BLaER1 (cell line): Measurements from ENCODE around the gene RAB18.

Experiments
- H3K27ac ChIP-seq: shearing (Covaris generic); formaldehyde crosslinking; 2 replicates; pipeline ENCODE4 v1.8.1; 2022
- H3K27me3 ChIP-seq: shearing (Covaris generic); formaldehyde crosslinking; 2 replicates; pipeline ENCODE4 v1.8.1; 2022
- H3K36me3 ChIP-seq: shearing (Covaris generic); formaldehyde crosslinking; 2 replicates; pipeline ENCODE4 v1.8.1; 2022
- H3K4me1 ChIP-seq: shearing (Covaris generic); formaldehyde crosslinking; 2 replicates; pipeline ENCODE4 v1.8.1; 2022
- H3K4me2 ChIP-seq: shearing (Covaris generic); formaldehyde crosslinking; 2 replicates; pipeline ENCODE4 v1.8.1; 2022
- H3K4me3 ChIP-seq: shearing (Covaris generic); formaldehyde crosslinking; 2 replicates; pipeline ENCODE4 v1.8.1; 2022
- H3K9ac ChIP-seq: shearing (Covaris generic); formaldehyde crosslinking; 2 replicates; pipeline ENCODE4 v1.8.1; 2022
- H3K9me3 ChIP-seq: shearing (Covaris generic); formaldehyde crosslinking; 2 replicates; pipeline ENCODE4 v1.8.1; 2022
- H4K20me1 ChIP-seq: shearing (Covaris generic); formaldehyde crosslinking; 2 replicates; pipeline ENCODE4 v1.8.1; 2022
- Cebpa-rat ChIP-seq: shearing (Covaris generic); IDR thresholded peaks from 2 replicates; pipeline ENCODE4 v1.8.1; 2022

Gene RAB18

DNA sequence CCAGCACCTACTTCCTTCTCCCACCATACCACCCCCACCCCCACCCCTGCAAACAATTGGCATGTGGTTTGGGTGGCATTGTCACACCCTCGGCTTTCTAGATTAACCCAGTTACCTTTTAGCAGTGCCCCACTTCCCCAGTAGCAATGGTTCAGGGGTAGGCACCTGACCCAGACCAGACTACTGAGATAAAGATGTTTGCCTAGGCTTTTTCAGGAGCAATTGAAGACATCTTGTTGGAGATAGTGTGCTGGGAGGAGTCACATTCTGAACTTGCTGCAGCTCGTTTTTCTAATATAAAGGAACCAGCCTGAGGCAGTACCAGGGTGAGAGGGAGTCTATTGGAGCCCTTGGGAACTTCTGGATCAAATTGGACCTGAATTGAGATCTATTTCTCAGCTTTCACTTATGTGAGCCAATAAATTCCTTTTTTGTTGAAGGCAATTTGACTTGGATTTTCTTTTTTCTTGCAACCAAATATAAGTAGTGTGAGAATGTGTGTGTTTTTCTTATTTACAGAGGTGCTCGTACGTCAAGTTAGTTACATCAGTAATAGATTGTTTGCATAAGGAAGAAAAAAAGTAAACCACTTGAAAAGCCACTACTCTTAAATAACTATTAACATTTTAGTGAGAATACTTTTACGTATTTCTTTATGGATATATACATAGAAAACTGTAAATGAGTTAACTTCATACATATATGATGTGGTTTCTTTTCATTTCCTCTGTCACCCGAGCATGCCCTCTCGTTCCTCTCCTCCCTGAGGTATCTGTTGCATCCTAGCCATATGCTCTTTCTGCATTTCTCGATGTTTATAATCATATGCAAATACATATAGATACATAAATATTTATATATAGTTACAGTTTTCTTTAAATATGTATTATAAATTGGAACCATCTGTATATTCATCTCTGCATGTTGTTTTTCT, 38.0 kb downstream of the RAB18 start:
- peaks cover 45% of the 10 kb centered on the region for H3K36me3 ChIP-seq
- no peaks in the 10 kb centered on the region for H3K27me3 ChIP-seq
- H3K9me3 ChIP-seq, result no peaks in the 10 kb centered on the region
- no peak overlapping the region for H3K27ac ChIP-seq
- H3K9ac ChIP-seq, result no peak overlapping the region
- peak overlapping the region; percentile 11; the same call in 1 of the 2 replicates for H3K4me2 ChIP-seq
- TF ChIP-seq Cebpa-rat, result no peak
- no peak overlapping the region for H3K4me3 ChIP-seq
- H3K4me1 ChIP-seq, result peaks cover 12% of the 10 kb centered on the region
- no peaks in the 10 kb centered on the region for H4K20me1 ChIP-seq

DNA sequence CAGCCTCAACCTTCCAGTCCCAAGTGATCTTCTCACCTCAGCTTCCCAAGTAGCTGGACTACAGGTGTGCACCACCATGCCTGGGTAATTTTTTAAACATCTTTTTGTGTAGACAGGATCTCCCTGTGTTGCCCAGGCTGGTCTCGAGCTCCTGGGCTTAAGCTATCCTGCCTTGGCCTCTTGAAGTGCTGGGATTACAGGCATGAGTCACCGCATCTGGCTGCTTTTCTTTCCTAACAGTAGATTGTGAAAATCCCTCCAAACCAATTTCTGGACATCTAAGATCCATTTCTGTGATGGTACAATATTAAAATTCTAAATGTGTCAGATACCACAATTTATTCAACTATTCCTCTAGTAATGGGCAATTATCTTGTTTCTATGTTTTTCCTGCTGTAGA, 38.7 kb downstream of the RAB18 start:
- H3K27ac ChIP-seq, result no peak overlapping the region
- TF ChIP-seq Cebpa-rat, result no peak
- no peaks in the 10 kb centered on the region for H3K27me3 ChIP-seq

DNA sequence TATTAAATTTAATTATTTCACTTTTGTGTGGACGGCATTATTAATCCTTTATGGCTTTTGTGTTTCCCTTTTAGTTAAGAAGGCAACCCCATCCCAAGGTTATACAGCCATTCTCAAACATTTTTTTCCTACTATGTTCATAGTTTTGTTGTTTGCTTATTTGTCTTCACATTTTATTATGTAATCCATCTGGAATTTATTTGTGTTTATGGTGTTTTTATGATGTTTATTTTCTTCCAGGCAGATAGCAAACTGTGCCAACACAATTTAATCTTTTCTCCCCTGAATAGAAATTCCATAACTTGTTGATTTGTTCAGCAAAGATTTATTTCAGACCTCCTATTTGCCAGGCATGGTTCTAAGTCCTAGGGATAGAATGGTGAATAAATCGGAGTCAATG, 42.9 kb downstream of the RAB18 start:
- Histone ChIP-seq H3K27ac (no peak overlapping the region), H3K9ac (no peak overlapping the region), H3K4me3 (no peak overlapping the region), H3K9me3 (no peaks in the 10 kb centered on the region), H3K27me3 (no peaks in the 10 kb centered on the region), H3K36me3 (peaks cover 23% of the 10 kb centered on the region), H3K4me2 (no peak overlapping the region), H3K4me1 (peaks cover 8% of the 10 kb centered on the region), H4K20me1 (no peaks in the 10 kb centered on the region)
- no peak for TF ChIP-seq Cebpa-rat

More for the DNA sequence above, 38.7 kb downstream of the RAB18 start:
- Histone ChIP-seq H3K9ac (no peak overlapping the region), H3K9me3 (no peaks in the 10 kb centered on the region), H3K4me3 (no peak overlapping the region), H3K36me3 (peaks cover 44% of the 10 kb centered on the region), H4K20me1 (no peaks in the 10 kb centered on the region), H3K4me1 (peaks cover 12% of the 10 kb centered on the region), H3K4me2 (no peak overlapping the region)

DNA sequence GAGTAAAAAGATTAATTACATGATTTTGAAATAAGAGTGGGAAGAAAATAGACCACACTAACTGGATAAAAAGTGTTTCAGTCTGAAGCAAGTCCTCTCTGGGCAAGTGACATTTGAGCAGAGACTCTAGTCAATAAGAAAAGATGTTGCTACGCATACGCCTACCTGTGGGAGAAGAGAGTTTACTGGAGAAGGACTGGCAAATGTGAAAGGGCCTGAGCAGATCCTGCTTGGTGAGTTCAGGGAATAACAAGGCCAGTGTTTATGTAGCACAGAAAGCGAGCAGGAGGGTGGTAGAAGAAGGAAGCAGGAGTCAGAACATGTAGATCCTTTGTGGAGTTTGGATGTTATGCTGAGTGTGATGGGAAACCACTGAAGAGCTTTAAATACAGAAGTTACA, 43.4 kb downstream of the RAB18 start:
- Histone ChIP-seq H3K27ac (no peak overlapping the region), H3K9ac (no peak overlapping the region), H3K9me3 (no peaks in the 10 kb centered on the region), H3K4me1 (peaks cover 3% of the 10 kb centered on the region; the same call in 1 of the 2 replicates), H3K27me3 (no peaks in the 10 kb centered on the region), H3K4me2 (no peak overlapping the region), H3K36me3 (peaks cover 23% of the 10 kb centered on the region), H4K20me1 (no peaks in the 10 kb centered on the region), H3K4me3 (no peak overlapping the region)
- no peak for TF ChIP-seq Cebpa-rat

DNA sequence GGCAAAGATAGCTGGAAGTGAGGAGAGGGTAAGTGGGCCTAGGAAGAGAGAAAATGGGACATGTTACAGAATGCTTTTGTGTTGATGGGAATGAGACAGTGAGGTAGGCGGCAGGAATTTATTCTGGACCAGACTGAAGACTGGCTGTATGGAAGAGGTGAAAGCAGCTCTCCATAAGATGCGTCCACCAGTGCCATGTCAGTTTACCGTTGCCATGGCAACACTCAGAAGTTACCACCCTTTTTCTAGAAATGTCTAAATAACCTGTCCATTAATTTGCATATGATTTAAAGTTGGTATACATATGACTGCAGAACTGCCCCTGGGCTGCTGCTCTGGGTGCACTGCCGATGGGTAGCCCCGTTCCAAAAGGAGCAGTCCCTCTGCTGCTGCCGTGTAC, 46.7 kb downstream of the RAB18 start:
- peaks cover 7% of the 10 kb centered on the region for H3K36me3 ChIP-seq
- no peak overlapping the region for H3K4me3 ChIP-seq
- H3K9me3 ChIP-seq, result no peaks in the 10 kb centered on the region
- no peak overlapping the region for H3K9ac ChIP-seq
- H3K4me1 ChIP-seq, result no peaks in the 10 kb centered on the region
- TF ChIP-seq Cebpa-rat, result no peak
- H3K27me3 ChIP-seq, result no peaks in the 10 kb centered on the region
- H3K27ac ChIP-seq, result no peak overlapping the region
- H3K4me2 ChIP-seq, result no peak overlapping the region
- H4K20me1 ChIP-seq, result no peaks in the 10 kb centered on the region

DNA sequence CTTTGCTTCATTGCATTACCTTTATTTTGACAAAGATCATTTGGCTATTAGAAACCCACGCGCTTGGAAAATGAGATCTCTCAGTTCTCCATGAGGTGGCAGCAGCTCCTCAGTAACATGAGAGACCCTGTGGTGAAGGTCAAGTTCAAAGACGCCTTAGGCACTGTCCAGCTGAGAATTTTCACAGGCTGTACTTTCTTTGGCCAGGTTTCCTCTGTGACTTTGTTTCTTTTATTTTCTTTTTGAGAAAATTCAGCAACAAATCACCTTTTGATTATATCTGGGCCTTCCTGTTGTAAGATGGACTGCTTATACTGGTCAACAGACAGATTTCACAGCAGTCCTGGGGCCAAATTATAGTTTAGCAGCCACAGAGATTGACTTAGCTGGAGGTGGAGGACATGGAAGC, 54.5 kb downstream of the RAB18 start:
- Histone ChIP-seq H3K4me3 (no peak overlapping the region), H3K4me1 (no peaks in the 10 kb centered on the region), H3K36me3 (no peaks in the 10 kb centered on the region), H3K27ac (no peak overlapping the region), H3K27me3 (no peaks in the 10 kb centered on the region), H4K20me1 (no peaks in the 10 kb centered on the region), H3K9me3 (no peaks in the 10 kb centered on the region), H3K9ac (no peak overlapping the region), H3K4me2 (no peak overlapping the region)
- TF ChIP-seq Cebpa-rat, result no peak

DNA sequence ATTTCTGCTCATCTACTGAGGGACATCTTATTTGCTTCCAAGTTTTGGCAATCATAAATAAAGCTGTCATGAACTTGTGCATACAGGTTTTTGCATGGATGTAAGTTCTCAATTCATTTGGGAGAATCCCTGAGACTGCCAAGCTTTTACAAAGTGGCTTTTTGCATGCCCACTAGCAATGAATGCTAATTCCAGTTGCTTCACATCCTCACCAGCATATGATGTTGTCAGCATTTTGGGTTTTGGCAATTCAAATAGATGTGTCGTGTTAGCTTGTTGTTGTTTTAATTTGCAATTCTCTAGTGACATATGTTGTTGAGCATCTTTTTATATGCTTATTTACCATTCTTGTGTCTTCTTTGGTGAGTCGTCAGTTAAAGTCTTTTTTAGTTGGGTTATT, 57.2 kb downstream of the RAB18 start:
- Histone ChIP-seq H3K9me3 (peaks cover 4% of the 10 kb centered on the region; the same call in 1 of the 2 replicates), H3K27ac (no peak overlapping the region), H3K4me3 (no peak overlapping the region), H3K4me2 (no peak overlapping the region), H4K20me1 (no peaks in the 10 kb centered on the region), H3K36me3 (no peaks in the 10 kb centered on the region), H3K27me3 (no peaks in the 10 kb centered on the region), H3K4me1 (no peaks in the 10 kb centered on the region), H3K9ac (no peak overlapping the region)
- TF ChIP-seq Cebpa-rat, result no peak

DNA sequence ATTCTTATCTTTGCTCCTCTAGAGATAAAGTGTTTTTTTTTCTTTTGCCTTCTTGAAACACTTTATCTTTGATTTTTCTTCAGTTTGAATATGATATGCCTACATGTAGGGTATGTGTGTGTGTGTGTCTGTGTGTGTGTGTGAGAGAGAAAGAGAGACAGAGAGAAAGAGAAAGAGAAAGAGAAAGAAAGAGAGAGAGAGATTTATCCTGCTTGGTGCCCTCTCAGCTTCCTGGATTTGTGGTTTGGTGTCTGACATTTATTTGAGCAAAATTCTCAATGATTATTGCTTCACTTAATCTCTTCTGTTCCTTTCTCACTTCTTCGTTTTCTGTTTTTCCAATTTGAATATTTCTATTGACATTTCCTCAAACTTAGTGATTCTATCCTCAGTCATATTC, 60.3 kb downstream of the RAB18 start:
- Histone ChIP-seq H3K4me1 (peaks cover 15% of the 10 kb centered on the region), H3K9me3 (peaks cover 16% of the 10 kb centered on the region), H3K27ac (no peak overlapping the region), H3K27me3 (no peaks in the 10 kb centered on the region), H3K4me2 (no peak overlapping the region), H4K20me1 (no peaks in the 10 kb centered on the region), H3K9ac (no peak overlapping the region), H3K36me3 (no peaks in the 10 kb centered on the region), H3K4me3 (no peak overlapping the region)
- no peak for TF ChIP-seq Cebpa-rat

DNA sequence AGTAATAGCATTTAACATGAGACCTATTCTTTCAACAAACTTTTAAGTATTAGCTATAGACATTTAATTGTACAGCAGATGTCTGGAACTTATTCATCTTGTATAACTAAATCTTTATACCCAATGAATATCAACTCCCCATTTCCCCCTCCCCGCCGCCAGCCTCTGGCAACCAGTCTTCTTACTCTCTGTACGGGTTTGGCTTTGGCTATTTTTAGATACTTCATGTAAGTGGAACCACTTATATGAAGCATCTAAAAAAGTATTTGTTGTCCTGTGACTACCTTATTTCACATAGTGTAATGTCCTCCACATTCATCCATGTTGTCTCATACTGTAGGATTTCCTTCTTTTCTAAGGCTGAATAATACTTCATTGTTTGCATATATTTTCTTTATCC, 60.8 kb downstream of the RAB18 start:
- no peaks in the 10 kb centered on the region for H3K36me3 ChIP-seq
- no peak overlapping the region for H3K4me3 ChIP-seq
- TF ChIP-seq Cebpa-rat, result no peak
- no peaks in the 10 kb centered on the region for H3K27me3 ChIP-seq
- H3K27ac ChIP-seq, result no peak overlapping the region
- H4K20me1 ChIP-seq, result no peaks in the 10 kb centered on the region
- H3K9ac ChIP-seq, result no peak overlapping the region
- no peak overlapping the region for H3K4me2 ChIP-seq
- H3K4me1 ChIP-seq, result peaks cover 19% of the 10 kb centered on the region
- H3K9me3 ChIP-seq, result peaks cover 21% of the 10 kb centered on the region

DNA sequence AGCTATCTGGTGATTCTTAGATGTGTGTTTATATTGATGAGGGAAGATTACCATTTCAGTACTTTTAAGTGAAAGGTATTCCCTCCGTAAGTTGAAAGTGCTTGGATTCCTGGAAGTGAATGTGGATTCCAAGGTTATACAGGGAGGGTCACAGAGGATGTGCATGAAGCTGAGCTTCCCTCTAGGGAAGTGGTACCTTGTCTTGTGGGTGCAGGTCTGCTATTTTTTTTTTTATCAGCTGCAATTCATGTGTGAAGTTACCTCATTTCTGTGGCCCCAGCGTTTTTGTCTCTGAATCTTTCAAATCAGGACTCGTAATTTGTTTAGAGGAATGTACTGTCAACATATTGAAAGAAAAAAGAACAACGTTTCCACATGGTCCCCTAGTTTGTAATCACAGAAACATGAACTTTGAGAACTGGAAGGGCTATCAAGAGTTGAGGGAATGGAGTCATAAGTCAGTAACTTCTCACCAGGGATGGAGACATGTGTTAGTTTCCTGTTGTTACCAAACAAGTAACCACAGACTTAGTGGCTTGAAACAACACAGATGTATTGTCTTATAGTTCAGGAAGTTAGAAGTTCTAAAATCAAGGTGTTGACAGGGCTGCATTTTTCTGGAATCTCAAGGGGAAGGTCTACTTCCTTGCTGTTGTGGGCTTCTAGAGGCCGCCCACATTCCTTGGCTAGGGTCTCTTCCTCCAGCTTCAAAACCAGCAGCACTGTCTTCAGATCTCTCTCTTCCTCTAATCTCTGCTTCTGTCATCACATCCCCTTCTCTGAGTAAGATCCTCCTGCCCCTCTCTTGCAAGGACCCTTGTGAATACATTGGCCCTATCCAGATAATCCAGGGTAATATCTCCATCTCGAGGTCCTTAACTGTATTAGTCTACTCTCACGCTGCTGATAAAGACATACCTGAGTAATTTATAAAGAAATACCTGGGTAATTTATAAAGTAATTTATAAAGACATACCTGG, 64.4 kb downstream of the RAB18 start:
- Histone ChIP-seq H3K9ac (no peak overlapping the region), H3K27me3 (no peaks in the 10 kb centered on the region), H4K20me1 (no peaks in the 10 kb centered on the region), H3K9me3 (peaks cover 38% of the 10 kb centered on the region), H3K36me3 (no peaks in the 10 kb centered on the region), H3K4me1 (peaks cover 19% of the 10 kb centered on the region), H3K4me2 (peak overlapping the region; percentile 41), H3K4me3 (no peak overlapping the region), H3K27ac (no peak overlapping the region)
- TF ChIP-seq Cebpa-rat, result no peak
